Right lobe of liver (tissue), 6 donors: ENCODE data around the gene TMEM18. TPM values are rescaled to one million over a fixed set of nuclear protein-coding genes. Genes with fewer than 3 reads are reported as not detected.

Source experiments
- ATAC-seq, 4 donors: fragments of 200-7000 bp; cut with Tn5 transposase; one replicate each; pipeline ENCODE4 v1.9.1; 2020; ENCODE audit warnings: mild to moderate bottlenecking in 4 of 4, moderate library complexity in 4 of 4
- DNase-seq, 3 donors: peaks; one replicate each; pipeline ENCODE4 v3.0.0-alpha.2; 2020
- H3K27ac ChIP-seq, 3 donors: fragments of 200-600 bp; one replicate each; pipeline ENCODE4 v1.8.0; 2022
- H3K27me3 ChIP-seq, 2 donors: fragments of 200-600 bp; one replicate each; pipeline ENCODE4 v1.8.0; 2022
- H3K36me3 ChIP-seq, 4 donors: fragments of 200-600 bp; sonication (generic) in 1 of 4; one replicate each; pipeline versions ENCODE4 v1.5.1 to v1.8.0; 2017 to 2022; ENCODE audit warnings: control low read depth in 1 of 4
- H3K4me1 ChIP-seq, 4 donors: fragments of 200-600 bp; sonication (generic) in 1 of 4; one replicate each; pipeline versions ENCODE4 v1.5.1 to v1.8.0; 2017 to 2022; ENCODE audit warnings: control low read depth in 1 of 4
- H3K4me3 ChIP-seq, 3 donors: fragments of 200-600 bp; one replicate each; pipeline ENCODE4 v1.8.0; 2022
- H3K9me3 ChIP-seq, 4 donors: fragments of 200-600 bp; sonication (generic) in 1 of 4; one replicate each; pipeline versions ENCODE4 v1.5.1 to v1.8.0; 2017 to 2022; ENCODE audit warnings: control low read depth in 1 of 4
- CTCF ChIP-seq, 4 donors: fragments of 200-600 bp in 3 of 4; fragments of 450-650 bp in 1 of 4; IDR thresholded peaks; one replicate each; pipeline versions ENCODE4 v1.5.1 to v1.8.0; 2016 to 2022; ENCODE audit warnings: antibody characterized with exemption in 4 of 4, mild to moderate bottlenecking in 2 of 4
- POLR2A ChIP-seq: fragments of 450-650 bp; IDR thresholded peaks from one replicate; pipeline ENCODE4 v1.6.1; 2017; ENCODE audit warnings: antibody characterized with exemption, mild to moderate bottlenecking
- WGBS: methylation state at CpG from one replicate; pipeline ENCODE4 v1.1.6; 2018; ENCODE audit warnings: low coverage, low lambda C conversion rate; ENCODE audit not compliant: insufficient coverage; ENCODE audit errors: missing lambda C conversion rate; 5-methylcytosine and 5-hydroxymethylcytosine counted together
- intact Hi-C, 2 donors: fragments of 100-400 bp; cut with DNase I; formaldehyde crosslinking; loops; one replicate each; pipeline versions ENCODE4 v1.11.2 to v1.14.1; 2022
- total RNA-seq, 6 experiments: library from RNA; depleted of rRNA in 2 of 6; stranded (reverse); fragments of >200 nt in 2 of 6; fragmentation: NEBNext Ultra II Directional in 3 of 6; extraction: Animal tissue kit (Norgen Biotek cat#: 25700) in 3 of 6; gene quantifications; one replicate each; pipeline versions ENCODE4 v1.1.0 to v1.2.4, GENCODE V29; 2016 to 2023
- donor health status: DM: no; HTN: yes; CAD: no.
- donor health status: DM: no; HTN: no; CAD: no.
- donor health status: DM: no; HTN: no; CAD: no.
- donor health status: DM: no; HTN: yes; CAD: no.
- donor health status: DM: no; HTN: yes; CAD: no.

Gene TMEM18
- total RNA-seq, 6 experiments from 2014 or later: 4.2 to 11.4 (median 7.0) TPM

DNA sequence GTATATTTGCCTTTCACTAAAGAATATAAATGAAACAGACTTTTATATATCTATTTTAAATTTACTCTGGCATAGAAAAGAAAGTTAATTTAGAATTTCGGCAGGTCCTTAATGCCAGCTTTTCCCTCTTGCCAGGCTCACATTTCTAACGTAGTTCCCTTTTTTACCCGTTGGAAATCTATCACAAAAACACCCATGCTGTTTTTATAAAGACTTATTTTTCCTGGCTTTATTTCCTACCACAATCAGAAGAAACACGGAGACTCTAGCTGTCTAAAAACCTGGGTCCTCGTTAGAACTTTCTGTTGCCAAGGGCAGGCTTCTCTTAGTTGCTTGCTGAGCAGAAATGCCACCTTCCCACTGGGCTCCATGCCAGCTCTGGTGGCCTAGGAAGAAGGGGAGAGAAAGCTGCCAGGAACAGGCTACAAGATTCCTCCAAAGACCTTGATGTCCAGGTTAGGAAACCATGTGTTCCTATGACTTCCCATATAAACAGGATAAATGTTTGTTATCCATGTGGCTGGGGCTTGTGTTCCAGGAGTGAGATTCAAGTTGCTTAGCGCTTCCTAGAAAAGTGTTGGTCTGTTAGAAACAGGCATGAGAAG lies 17.8 kb upstream of the TMEM18 start:
- H3K36me3 ChIP-seq: no peaks in the 10 kb centered on the region
- no peaks in the 10 kb centered on the region for H3K4me1 ChIP-seq
- no peak overlapping the region for H3K27ac ChIP-seq
- H3K9me3 ChIP-seq: no peaks in the 10 kb centered on the region
- 34% methylated on average over 6 of the region's 6 CpGs for WGBS
- intact Hi-C loops: no loop called here
- DNase-seq (no peak), ATAC-seq (peak in 2 of 4 donors; percentile 20 to 33)
- TF ChIP-seq POLR2A (no peak), CTCF (IDR thresholded peaks at IDR 0.05) (no peak)
- no peak overlapping the region for H3K4me3 ChIP-seq
- H3K27me3 ChIP-seq: no peaks in the 10 kb centered on the region

DNA sequence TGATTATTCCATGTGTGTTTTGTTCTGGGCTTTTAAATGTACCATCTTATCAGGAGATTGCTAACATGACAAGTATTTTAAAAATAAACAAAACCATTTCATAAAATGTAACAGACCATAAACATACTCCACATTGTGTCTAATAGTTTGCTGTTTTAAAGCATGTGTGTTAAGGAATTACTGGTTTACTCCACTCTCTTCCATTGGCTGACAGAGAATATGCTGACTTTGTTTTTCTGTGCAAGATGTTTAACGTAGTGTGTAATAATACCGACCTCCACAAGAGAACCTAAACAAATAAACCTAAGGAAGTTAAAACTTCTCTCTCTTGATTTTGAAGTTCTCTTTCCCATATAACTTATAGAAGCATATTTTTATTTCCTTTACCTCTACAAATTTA lies 17.0 kb upstream of the TMEM18 start:
- WGBS: 28% methylated on average over 2 of the region's 2 CpGs
- no peak for ATAC-seq
- TF ChIP-seq POLR2A (no peak), CTCF (IDR thresholded peaks at IDR 0.05) (no peak)
- Histone ChIP-seq H3K9me3 (no peaks in the 10 kb centered on the region), H3K27me3 (no peaks in the 10 kb centered on the region), H3K4me3 (no peak overlapping the region), H3K27ac (no peak overlapping the region), H3K36me3 (no peaks in the 10 kb centered on the region), H3K4me1 (no peaks in the 10 kb centered on the region)
- DNase-seq: no peak
- intact Hi-C loops: no loop called here

GRCh38 chr2:693606-694005 lies 16.4 kb upstream of the TMEM18 start:
- DNase-seq: no peak
- Histone ChIP-seq H3K4me3 (no peak overlapping the region), H3K36me3 (no peaks in the 10 kb centered on the region), H3K27me3 (no peaks in the 10 kb centered on the region), H3K9me3 (no peaks in the 10 kb centered on the region), H3K4me1 (no peaks in the 10 kb centered on the region), H3K27ac (no peak overlapping the region)
- ATAC-seq: no peak
- no peak for TF ChIP-seq POLR2A
- no peak for TF ChIP-seq CTCF (IDR thresholded peaks at IDR 0.05)
- intact Hi-C loops: no loop called here
- WGBS: 79% methylated on average over 6 of the region's 7 CpGs

DNA sequence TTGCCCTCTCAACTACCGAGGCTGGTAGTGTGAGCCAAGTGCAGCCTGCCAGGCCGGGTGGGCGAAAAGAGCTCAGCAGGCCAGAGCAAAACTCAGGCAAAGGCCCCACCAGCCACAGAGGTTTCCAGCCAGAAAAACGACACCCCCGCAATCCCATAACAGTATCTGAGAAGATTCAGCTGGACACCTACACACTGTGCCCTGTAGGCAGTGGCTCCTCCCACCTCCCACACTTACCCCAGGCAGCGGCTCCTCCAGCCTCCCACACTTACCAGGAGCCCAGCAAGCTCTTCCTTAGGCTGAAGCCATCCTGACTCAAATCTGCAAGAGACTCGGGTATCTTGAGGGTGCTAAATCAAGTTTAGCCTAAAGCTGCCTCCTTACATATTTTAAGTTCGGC lies 15.6 kb upstream of the TMEM18 start:
- no peaks in the 10 kb centered on the region for H3K9me3 ChIP-seq
- intact Hi-C loops: no loop called here
- no peaks in the 10 kb centered on the region for H3K36me3 ChIP-seq
- WGBS: 54% methylated on average over 5 of the region's 8 CpGs
- ATAC-seq (no peak), DNase-seq (no peak)
- no peaks in the 10 kb centered on the region for H3K27me3 ChIP-seq
- H3K4me3 ChIP-seq: no peak overlapping the region
- H3K4me1 ChIP-seq: no peaks in the 10 kb centered on the region
- no peak for TF ChIP-seq POLR2A
- TF ChIP-seq CTCF (IDR thresholded peaks at IDR 0.05): no peak
- no peak overlapping the region for H3K27ac ChIP-seq
